Activated CD4-positive, alpha-beta T cell treated with anti-CD3 and anti-CD28 coated beads, Interleukin-2, amount 10 ng/mL, durations not matched to agents 7 days and 5 days (primary cell): Measurements from ENCODE around the gene B4GALT3. TPM values are rescaled to one million over a fixed set of nuclear protein-coding genes. Genes with fewer than 3 reads are reported as not detected.
A peak's percentile ranks its signal among the peaks of the same experiment; 100 is the strongest.

Experiments used
- CTCF ChIA-PET: fragments of 350-600 bp; sonication (Branson Sonifier 250); formaldehyde crosslinking; loops from one replicate; lab custom pipeline; 2021; ENCODE audit warnings: antibody characterized with exemption; lab: Charles Lee
- POLR2A ChIA-PET: fragments of 350-600 bp; sonication (Branson Sonifier 250); formaldehyde crosslinking; loops from one replicate; lab custom pipeline; 2021; ENCODE audit warnings: antibody characterized with exemption; lab: Charles Lee
- DNase-seq: peaks from one replicate; pipeline ENCODE4 v3.0.0-alpha.2; 2020
- H3K27ac Mint-ChIP-seq: one replicate; pipeline ENCODE4 v1.8.0; 2021; ENCODE audit warnings: mild to moderate bottlenecking, moderate library complexity, mixed read lengths
- H3K27me3 Mint-ChIP-seq: one replicate; pipeline ENCODE4 v1.8.0; 2021; ENCODE audit warnings: mixed read lengths
- H3K36me3 Mint-ChIP-seq: one replicate; pipeline ENCODE4 v1.8.0; 2021; ENCODE audit warnings: low read depth, mixed read lengths
- H3K4me1 Mint-ChIP-seq: one replicate; pipeline ENCODE4 v1.8.0; 2021; ENCODE audit warnings: mixed read lengths
- H3K4me3 Mint-ChIP-seq: one replicate; pipeline ENCODE4 v1.8.0; 2021; ENCODE audit warnings: mild to moderate bottlenecking, moderate library complexity, mixed read lengths
- H3K9me3 Mint-ChIP-seq: one replicate; pipeline ENCODE4 v1.8.0; 2021; ENCODE audit warnings: mixed read lengths
- total RNA-seq, 2 experiments: library from RNA; stranded (reverse); gene quantifications; one replicate each; pipeline ENCODE4 v1.2.3, GENCODE V29; 2021

The B4GALT3 gene
- total RNA-seq, 2 experiments from 2014 or later = 43.1 to 48.6 TPM

- Mint-ChIP-seq H3K36me3 (no peaks in the 10 kb centered on the region), H3K4me3 (no peak overlapping the region), H3K4me1 (no peaks in the 10 kb centered on the region), H3K27me3 (no peaks in the 10 kb centered on the region), H3K9me3 (no peaks in the 10 kb centered on the region), H3K27ac (no peak overlapping the region)
- POLR2A ChIA-PET = no interaction called here
- DNase-seq = no peak
- CTCF ChIA-PET = interaction anchor here (0.6 to 1.5 kb wide), 3 partner anchors 12 to 48 kb away, joined by 3 to 5 read pairs (median 4); partner anchors contain the start of gene KLHDC9
Measured at GRCh38 chr1:161145832-161146231, 31.5 kb downstream of the B4GALT3 start.

DNA sequence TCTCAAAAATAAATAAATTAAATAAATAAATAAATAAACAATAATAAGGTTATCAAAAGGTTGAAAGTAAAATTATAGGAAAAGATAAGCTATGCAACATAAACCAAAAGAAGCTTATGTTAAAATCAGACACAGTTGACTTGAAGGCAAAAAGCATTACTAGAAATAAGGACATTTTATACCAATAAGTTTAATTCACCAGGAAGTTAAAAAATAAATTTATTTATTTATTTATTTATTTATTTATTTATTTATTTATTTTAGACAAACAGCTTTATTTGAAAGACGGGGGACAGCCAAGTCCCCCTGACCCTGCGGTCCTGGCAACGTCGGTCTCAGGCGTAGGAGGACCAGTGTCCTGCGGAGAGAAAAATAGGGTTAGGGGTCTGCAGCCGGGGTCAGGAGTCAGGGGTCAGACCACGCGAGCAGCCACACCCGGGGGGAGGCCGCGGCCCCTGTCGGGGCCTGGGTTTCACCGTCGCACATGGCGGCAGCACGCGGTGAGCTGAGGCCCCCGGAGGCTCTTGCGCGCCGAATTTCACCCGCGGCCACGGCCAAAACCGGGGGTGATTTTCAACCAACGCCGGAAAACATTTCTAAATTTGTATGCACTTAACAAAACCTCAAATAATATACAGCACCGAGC is 36.4 kb downstream of the B4GALT3 start:
- Mint-ChIP-seq H3K36me3 (peaks cover 2% of the 10 kb centered on the region), H3K4me1 (peaks cover 8% of the 10 kb centered on the region), H3K27me3 (no peaks in the 10 kb centered on the region), H3K9me3 (no peaks in the 10 kb centered on the region), H3K4me3 (no peak overlapping the region), H3K27ac (no peak overlapping the region)
- no peak for DNase-seq
- ChIA-PET POLR2A (interaction anchor here (0.7 kb wide), 1 partner anchor 14 kb away, joined by 3 read pairs; no protein-coding TSS in a partner anchor), CTCF (interaction anchor here (0.9 to 1.3 kb wide), 6 partner anchors 12 to 306 kb away, joined by 3 to 4 read pairs (median 3); no protein-coding TSS in a partner anchor)

GRCh38 chr1:161139766-161140165 is 37.5 kb downstream of the B4GALT3 start:
- H3K36me3 Mint-ChIP-seq = peaks cover 4% of the 10 kb centered on the region
- H3K27me3 Mint-ChIP-seq = no peaks in the 10 kb centered on the region
- H3K4me1 Mint-ChIP-seq = peaks cover 13% of the 10 kb centered on the region
- no peak overlapping the region for H3K4me3 Mint-ChIP-seq
- CTCF ChIA-PET = interaction anchor here (0.6 to 0.9 kb wide), 4 partner anchors 8 to 372 kb away, joined by 3 to 5 read pairs (median 4); no protein-coding TSS in a partner anchor
- H3K9me3 Mint-ChIP-seq = no peaks in the 10 kb centered on the region
- POLR2A ChIA-PET = no interaction called here
- H3K27ac Mint-ChIP-seq = peak overlapping the region; percentile 13
- DNase-seq = peak; percentile 58

GRCh38 chr1:161138431-161138830 is 38.9 kb downstream of the B4GALT3 start:
- Mint-ChIP-seq H3K36me3 (peaks cover 4% of the 10 kb centered on the region), H3K27ac (peak overlapping the region; percentile 58), H3K4me3 (no peak overlapping the region), H3K4me1 (peaks cover 13% of the 10 kb centered on the region), H3K9me3 (no peaks in the 10 kb centered on the region), H3K27me3 (no peaks in the 10 kb centered on the region)
- ChIA-PET CTCF (interaction anchor here (0.7 to 1.3 kb wide), 6 partner anchors 9 to 69 kb away, joined by 3 to 6 read pairs (median 4); partner anchors contain the start of genes ARHGAP30 and PPOX), POLR2A (interaction anchor here (0.6 kb wide), 1 partner anchor 68 kb away, joined by 5 read pairs; no protein-coding TSS in a partner anchor)
- no peak for DNase-seq

DNA sequence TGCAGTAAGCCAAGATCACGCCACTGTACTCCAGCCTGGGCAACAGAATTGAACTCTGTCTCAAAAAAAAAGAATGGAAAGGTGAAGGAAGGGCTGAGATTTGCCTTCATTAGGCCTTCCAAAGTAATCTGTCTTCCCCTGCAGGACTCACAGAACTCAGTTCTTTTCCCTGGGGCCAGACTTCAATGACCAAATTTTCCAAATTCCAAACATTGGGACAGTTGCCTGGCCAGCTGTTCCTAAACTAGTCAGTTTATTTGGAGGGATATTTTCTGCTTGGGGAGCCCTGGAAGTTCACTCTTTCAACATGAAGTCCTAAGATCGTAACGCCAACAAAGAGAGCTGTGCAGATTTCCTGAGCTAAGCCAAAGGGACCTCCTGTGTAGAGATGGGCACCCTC is 39.4 kb downstream of the B4GALT3 start:
- H3K27ac Mint-ChIP-seq = no peak overlapping the region
- no peak overlapping the region for H3K4me3 Mint-ChIP-seq
- ChIA-PET CTCF (interaction anchor here (0.6 to 1.3 kb wide), 7 partner anchors 9 to 147 kb away, joined by 3 to 6 read pairs (median 4); partner anchors contain the start of genes ARHGAP30 and PPOX), POLR2A (no interaction called here)
- no peak for DNase-seq
- no peaks in the 10 kb centered on the region for H3K9me3 Mint-ChIP-seq
- peaks cover 4% of the 10 kb centered on the region for H3K36me3 Mint-ChIP-seq
- H3K27me3 Mint-ChIP-seq = no peaks in the 10 kb centered on the region
- H3K4me1 Mint-ChIP-seq = peaks cover 13% of the 10 kb centered on the region

GRCh38 chr1:161133220-161133740 is 44.0 kb downstream of the B4GALT3 start:
- H3K27ac Mint-ChIP-seq = no peak overlapping the region
- POLR2A ChIA-PET = interaction anchor here (0.6 kb wide), 1 partner anchor 16 kb away, joined by 3 read pairs; no protein-coding TSS in a partner anchor
- DNase-seq = no peak
- peaks cover 28% of the 10 kb centered on the region for H3K36me3 Mint-ChIP-seq
- H3K27me3 Mint-ChIP-seq = no peaks in the 10 kb centered on the region
- CTCF ChIA-PET = interaction anchor here (0.6 to 1.7 kb wide), 13 partner anchors 12 to 92 kb away, joined by 3 to 7 read pairs (median 5); partner anchors contain the start of genes NIT1, PFDN2, PPOX and TOMM40L
- H3K4me3 Mint-ChIP-seq = no peak overlapping the region
- no peaks in the 10 kb centered on the region for H3K9me3 Mint-ChIP-seq
- H3K4me1 Mint-ChIP-seq = peaks cover 43% of the 10 kb centered on the region

DNA sequence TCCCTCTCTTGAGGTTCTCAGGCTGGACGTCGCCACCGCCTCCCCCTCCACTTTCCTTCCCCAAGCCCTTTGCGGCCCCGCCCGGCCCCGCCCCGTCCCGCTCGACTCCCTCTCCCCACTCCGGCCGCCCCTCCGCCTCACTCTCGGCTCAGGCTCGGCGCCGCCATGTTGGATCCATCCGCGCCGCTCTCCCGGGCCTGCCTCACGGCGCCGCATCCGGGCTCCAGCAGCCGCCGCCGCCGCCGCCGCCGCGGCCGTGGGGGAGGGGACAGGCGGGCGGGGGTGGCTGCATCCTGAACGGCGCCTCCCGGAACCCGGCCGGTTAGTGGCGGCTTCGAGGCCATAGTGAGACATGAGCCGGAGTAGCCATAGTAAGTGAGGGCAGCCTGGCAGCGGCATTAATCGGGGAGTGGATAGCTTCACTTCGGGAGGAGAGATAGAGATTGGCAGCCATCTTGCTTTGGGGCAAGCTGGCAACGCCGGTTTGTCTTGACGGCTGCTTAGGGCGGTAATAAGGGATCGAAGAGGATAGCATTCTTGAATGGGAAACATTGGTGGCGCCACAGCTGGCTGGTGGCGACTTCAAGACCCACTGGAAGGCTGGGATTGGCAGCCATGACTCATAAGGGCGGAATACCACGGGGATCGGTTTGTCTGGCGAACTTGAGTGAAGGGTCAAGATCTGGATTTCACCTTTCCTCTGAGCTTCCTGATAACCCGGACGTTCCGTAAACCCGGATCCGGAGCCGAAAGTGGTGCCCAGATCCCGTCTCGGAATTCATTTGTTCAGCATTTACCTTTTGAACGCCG is 44.7 kb downstream of the B4GALT3 start, which contains the start of gene DEDD:
TSS of gene DEDD (minus strand) at position 258 of the 810 bp plus-strand sequence. CDS start 8,205 bp downstream, outside the sequence.
- peak; percentile 93 for DNase-seq
- ChIA-PET CTCF (interaction anchor here (0.6 to 1.7 kb wide), 12 partner anchors 11 to 93 kb away, joined by 3 to 7 read pairs (median 5); partner anchors contain the start of genes NIT1, PFDN2, PPOX and TOMM40L), POLR2A (interaction anchor here (0.6 kb wide), 1 partner anchor 17 kb away, joined by 3 read pairs; no protein-coding TSS in a partner anchor)
- no peak within 1 kb of the TSS for H3K4me3 Mint-ChIP-seq
- H3K27me3 Mint-ChIP-seq = no peaks in the 10 kb centered on the region
- H3K4me1 Mint-ChIP-seq = peaks cover 49% of the 10 kb centered on the region
- no peaks in the 10 kb centered on the region for H3K9me3 Mint-ChIP-seq
- peaks cover 32% of the 10 kb centered on the region for H3K36me3 Mint-ChIP-seq
- H3K27ac Mint-ChIP-seq = no peak within 1 kb of the TSS

DNA sequence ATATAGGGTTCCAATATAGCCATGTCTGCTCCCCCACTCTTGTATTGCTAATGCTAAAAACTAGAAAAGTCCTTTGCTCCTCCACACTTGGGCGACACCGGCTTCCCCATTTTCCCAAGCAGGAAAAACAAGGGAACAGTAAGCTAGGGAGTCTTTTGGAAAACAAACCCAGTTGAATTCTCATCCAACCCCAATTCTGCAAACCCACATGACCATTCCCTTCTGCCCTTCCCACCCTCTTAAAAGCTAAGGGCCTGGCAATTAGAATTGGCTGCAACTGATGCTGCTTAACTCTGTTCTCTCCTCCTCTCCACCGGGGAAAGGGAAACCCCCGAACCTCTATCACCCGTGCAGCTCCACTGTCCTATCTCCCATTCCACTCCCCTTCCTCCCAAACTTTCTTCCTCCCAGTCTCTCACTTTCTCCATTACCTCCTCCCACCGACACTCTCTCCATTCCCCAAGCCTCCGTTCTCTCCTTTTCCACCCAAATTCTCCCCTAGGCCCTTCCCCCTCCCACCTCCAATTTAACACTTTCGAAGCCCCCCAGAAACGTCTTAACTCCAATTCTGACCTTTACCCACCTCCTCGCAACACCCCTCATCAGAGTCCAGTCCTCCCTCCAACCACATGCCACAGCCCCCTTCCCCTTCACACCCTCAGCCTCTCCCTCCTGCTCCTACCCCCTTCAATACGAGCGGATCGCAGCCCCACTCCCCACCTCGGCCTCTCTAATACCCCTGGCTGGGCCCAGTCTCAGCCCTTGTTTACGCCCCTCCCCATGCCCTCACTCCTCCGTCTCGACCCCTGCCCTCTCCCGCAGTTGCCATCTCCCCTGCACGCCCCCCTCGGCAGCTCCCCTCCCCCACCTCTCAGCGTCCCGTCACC is 45.5 kb downstream of the B4GALT3 start:
- no peak overlapping the region for H3K4me3 Mint-ChIP-seq
- peaks cover 53% of the 10 kb centered on the region for H3K4me1 Mint-ChIP-seq
- peaks cover 38% of the 10 kb centered on the region for H3K36me3 Mint-ChIP-seq
- H3K27ac Mint-ChIP-seq = no peak overlapping the region
- ChIA-PET CTCF (interaction anchor here (0.6 to 1.5 kb wide), 6 partner anchors 12 to 34 kb away, joined by 3 to 7 read pairs (median 4); partner anchors contain the start of gene PPOX), POLR2A (interaction anchor here (0.9 kb wide), 1 partner anchor 22 kb away, joined by 3 read pairs; the partner anchor contains the start of gene UFC1)
- H3K27me3 Mint-ChIP-seq = no peaks in the 10 kb centered on the region
- DNase-seq = no peak
- no peaks in the 10 kb centered on the region for H3K9me3 Mint-ChIP-seq

- Mint-ChIP-seq H3K9me3 (no peaks in the 10 kb centered on the region), H3K4me3 (no peak overlapping the region), H3K27ac (no peak overlapping the region), H3K27me3 (no peaks in the 10 kb centered on the region), H3K36me3 (peaks cover 46% of the 10 kb centered on the region), H3K4me1 (peaks cover 59% of the 10 kb centered on the region)
- no peak for DNase-seq
- CTCF ChIA-PET = interaction anchor here (1.1 kb wide), 1 partner anchor 35 kb away, joined by 3 read pairs; no protein-coding TSS in a partner anchor
- POLR2A ChIA-PET = no interaction called here
Measured at GRCh38 chr1:161130266-161130665, 47.0 kb downstream of the B4GALT3 start.

GRCh38 chr1:161128591-161129420 is 48.5 kb downstream of the B4GALT3 start:
- no peak overlapping the region for H3K4me3 Mint-ChIP-seq
- H3K27me3 Mint-ChIP-seq = no peaks in the 10 kb centered on the region
- ChIA-PET CTCF (interaction anchor here (0.7 to 1.9 kb wide), 3 partner anchors 10 to 36 kb away, joined by 3 to 5 read pairs (median 3); no protein-coding TSS in a partner anchor), POLR2A (no interaction called here)
- H3K4me1 Mint-ChIP-seq = peaks cover 56% of the 10 kb centered on the region
- H3K27ac Mint-ChIP-seq = peak overlapping the region; percentile 7
- H3K36me3 Mint-ChIP-seq = peaks cover 51% of the 10 kb centered on the region
- no peak for DNase-seq
- H3K9me3 Mint-ChIP-seq = no peaks in the 10 kb centered on the region
